ENCODE measurements around the gene BLOC1S3.
"Not testable (repeated sequence)": the region's sequence is repeated elsewhere in the genome, so short reads cannot be mapped to it uniquely, and the experiment has no call there.

Gene BLOC1S3

GRCh38 chr19:45215391-45216191 lies 37.0 kb downstream of the BLOC1S3 start:
- Histone ChIP-seq H3K4me3 (ENCODE audit: extremely low read depth, insufficient read depth, low read length, poor library complexity, severe bottlenecking) (no peak overlapping the region), H3K9me3 (ENCODE audit: control insufficient read depth, low read length) (no peaks in the 10 kb centered on the region), H3K4me1 (ENCODE audit: control insufficient read depth, insufficient read depth, low read length, poor library complexity, severe bottlenecking) (no peaks in the 10 kb centered on the region), H3K27ac (ENCODE audit: low read depth, low read length, severe bottlenecking) (no peak overlapping the region), H3K36me3 (ENCODE audit: control insufficient read depth, insufficient read depth, low read length) (peaks cover 49% of the 10 kb centered on the region)
- WGBS, 2 experiments (ENCODE audit: insufficient coverage in 2 of 2): 70 to 77% methylated on average over 26 to 28 of the region's 35 CpGs

GRCh38 chr19:45216667-45217066 lies 38.1 kb downstream of the BLOC1S3 start:
- H3K36me3 ChIP-seq (ENCODE audit: control insufficient read depth, insufficient read depth, low read length): peaks cover 56% of the 10 kb centered on the region
- no peak overlapping the region for H3K27ac ChIP-seq (ENCODE audit: low read depth, low read length, severe bottlenecking)
- H3K9me3 ChIP-seq (ENCODE audit: control insufficient read depth, low read length): no peaks in the 10 kb centered on the region
- WGBS, 2 experiments (ENCODE audit: insufficient coverage in 2 of 2): 92 to 96% methylated on average over 2 to 4 of the region's 6 CpGs
- no peaks in the 10 kb centered on the region for H3K4me1 ChIP-seq (ENCODE audit: control insufficient read depth, insufficient read depth, low read length, poor library complexity, severe bottlenecking)
- no peak overlapping the region for H3K4me3 ChIP-seq (ENCODE audit: extremely low read depth, insufficient read depth, low read length, poor library complexity, severe bottlenecking)

- H3K36me3 ChIP-seq (ENCODE audit: control insufficient read depth, insufficient read depth, low read length): peaks cover 52% of the 10 kb centered on the region
- no peaks in the 10 kb centered on the region for H3K9me3 ChIP-seq (ENCODE audit: control insufficient read depth, low read length)
- H3K27ac ChIP-seq (ENCODE audit: low read depth, low read length, severe bottlenecking): no peak overlapping the region
- no peak overlapping the region for H3K4me3 ChIP-seq (ENCODE audit: extremely low read depth, insufficient read depth, low read length, poor library complexity, severe bottlenecking)
- H3K4me1 ChIP-seq (ENCODE audit: control insufficient read depth, insufficient read depth, low read length, poor library complexity, severe bottlenecking): no peaks in the 10 kb centered on the region
- 78 to 87% methylated on average over 43 of the region's 46 CpGs for WGBS, 2 experiments (ENCODE audit: insufficient coverage in 2 of 2)
Measured at GRCh38 chr19:45217193-45217956, 38.8 kb downstream of the BLOC1S3 start.

- Histone ChIP-seq H3K27ac (ENCODE audit: low read depth, low read length, severe bottlenecking) (no peak overlapping the region), H3K4me1 (ENCODE audit: control insufficient read depth, insufficient read depth, low read length, poor library complexity, severe bottlenecking) (no peaks in the 10 kb centered on the region), H3K4me3 (ENCODE audit: extremely low read depth, insufficient read depth, low read length, poor library complexity, severe bottlenecking) (no peak overlapping the region), H3K9me3 (ENCODE audit: control insufficient read depth, low read length) (no peaks in the 10 kb centered on the region), H3K36me3 (ENCODE audit: control insufficient read depth, insufficient read depth, low read length) (peaks cover 50% of the 10 kb centered on the region)
- 90 to 92% methylated on average over 10 to 12 of the region's 14 CpGs for WGBS, 2 experiments (ENCODE audit: insufficient coverage in 2 of 2)
Measured at GRCh38 chr19:45217957-45218334, 39.4 kb downstream of the BLOC1S3 start.

GRCh38 chr19:45218426-45218825 lies 39.8 kb downstream of the BLOC1S3 start:
- no peak overlapping the region for H3K4me3 ChIP-seq (ENCODE audit: extremely low read depth, insufficient read depth, low read length, poor library complexity, severe bottlenecking)
- no peaks in the 10 kb centered on the region for H3K4me1 ChIP-seq (ENCODE audit: control insufficient read depth, insufficient read depth, low read length, poor library complexity, severe bottlenecking)
- no peaks in the 10 kb centered on the region for H3K9me3 ChIP-seq (ENCODE audit: control insufficient read depth, low read length)
- WGBS, 2 experiments (ENCODE audit: insufficient coverage in 2 of 2): 72 to 74% methylated on average over 4 of the region's 4 CpGs
- no peak overlapping the region for H3K27ac ChIP-seq (ENCODE audit: low read depth, low read length, severe bottlenecking)
- peaks cover 50% of the 10 kb centered on the region for H3K36me3 ChIP-seq (ENCODE audit: control insufficient read depth, insufficient read depth, low read length)

- no peaks in the 10 kb centered on the region for H3K4me1 ChIP-seq (ENCODE audit: control insufficient read depth, insufficient read depth, low read length, poor library complexity, severe bottlenecking)
- no peaks in the 10 kb centered on the region for H3K9me3 ChIP-seq (ENCODE audit: control insufficient read depth, low read length)
- 90 to 92% methylated on average over 6 to 11 of the region's 18 CpGs for WGBS, 2 experiments (ENCODE audit: insufficient coverage in 2 of 2)
- no peak overlapping the region for H3K4me3 ChIP-seq (ENCODE audit: extremely low read depth, insufficient read depth, low read length, poor library complexity, severe bottlenecking)
- H3K36me3 ChIP-seq (ENCODE audit: control insufficient read depth, insufficient read depth, low read length): peaks cover 48% of the 10 kb centered on the region
- H3K27ac ChIP-seq (ENCODE audit: low read depth, low read length, severe bottlenecking): no peak overlapping the region
Measured at GRCh38 chr19:45218911-45219743, 40.5 kb downstream of the BLOC1S3 start.

GRCh38 chr19:45222724-45223123 lies 44.1 kb downstream of the BLOC1S3 start:
- Histone ChIP-seq H3K4me3 (ENCODE audit: extremely low read depth, insufficient read depth, low read length, poor library complexity, severe bottlenecking) (no peak overlapping the region), H3K4me1 (ENCODE audit: control insufficient read depth, insufficient read depth, low read length, poor library complexity, severe bottlenecking) (no peaks in the 10 kb centered on the region), H3K36me3 (ENCODE audit: control insufficient read depth, insufficient read depth, low read length) (peaks cover 53% of the 10 kb centered on the region), H3K9me3 (ENCODE audit: control insufficient read depth, low read length) (no peaks in the 10 kb centered on the region), H3K27ac (ENCODE audit: low read depth, low read length, severe bottlenecking) (no peak overlapping the region)
- 82 to 94% methylated on average over 3 to 5 of the region's 6 CpGs for WGBS, 2 experiments (ENCODE audit: insufficient coverage in 2 of 2)

- no peaks in the 10 kb centered on the region for H3K9me3 ChIP-seq (ENCODE audit: control insufficient read depth, low read length)
- no peak overlapping the region for H3K4me3 ChIP-seq (ENCODE audit: extremely low read depth, insufficient read depth, low read length, poor library complexity, severe bottlenecking)
- H3K36me3 ChIP-seq (ENCODE audit: control insufficient read depth, insufficient read depth, low read length): peaks cover 56% of the 10 kb centered on the region
- no peaks in the 10 kb centered on the region for H3K4me1 ChIP-seq (ENCODE audit: control insufficient read depth, insufficient read depth, low read length, poor library complexity, severe bottlenecking)
- WGBS, 2 experiments (ENCODE audit: insufficient coverage in 2 of 2): 94 to 97% methylated on average over 4 to 5 of the region's 5 CpGs
- no peak overlapping the region for H3K27ac ChIP-seq (ENCODE audit: low read depth, low read length, severe bottlenecking)
Measured at GRCh38 chr19:45223879-45224278, 45.3 kb downstream of the BLOC1S3 start.

- H3K9me3 ChIP-seq (ENCODE audit: control insufficient read depth, low read length): no peaks in the 10 kb centered on the region
- H3K4me3 ChIP-seq (ENCODE audit: extremely low read depth, insufficient read depth, low read length, poor library complexity, severe bottlenecking): no peak overlapping the region
- H3K4me1 ChIP-seq (ENCODE audit: control insufficient read depth, insufficient read depth, low read length, poor library complexity, severe bottlenecking): no peaks in the 10 kb centered on the region
- peaks cover 52% of the 10 kb centered on the region for H3K36me3 ChIP-seq (ENCODE audit: control insufficient read depth, insufficient read depth, low read length)
- H3K27ac ChIP-seq (ENCODE audit: low read depth, low read length, severe bottlenecking): no peak overlapping the region
- WGBS, 2 experiments (ENCODE audit: insufficient coverage in 2 of 2): 90% methylated on average over 10 of the region's 11 CpGs; no CpG with 5 or more reads in 1 of the 2 experiments
Measured at GRCh38 chr19:45224645-45225044, 46.1 kb downstream of the BLOC1S3 start.

GRCh38 chr19:45229056-45229455 lies 50.5 kb downstream of the BLOC1S3 start:
- H3K27ac ChIP-seq (ENCODE audit: low read depth, low read length, severe bottlenecking); H3K4me3 ChIP-seq (ENCODE audit: extremely low read depth, insufficient read depth, low read length, poor library complexity, severe bottlenecking); H3K9me3 ChIP-seq (ENCODE audit: control insufficient read depth, low read length): not testable (repeated sequence)
- H3K4me1 ChIP-seq (ENCODE audit: control insufficient read depth, insufficient read depth, low read length, poor library complexity, severe bottlenecking): peaks cover 11% of the 10 kb centered on the region
- no CpG with 5 or more reads among the region's 2 CpGs for WGBS, 2 experiments (ENCODE audit: insufficient coverage in 2 of 2)
- H3K36me3 ChIP-seq (ENCODE audit: control insufficient read depth, insufficient read depth, low read length): peaks cover 59% of the 10 kb centered on the region
